WTC11 (cell line): ENCODE data around the gene THUMPD3.

Source experiments
- CBFB ChIP-seq: sonication (generic); formaldehyde crosslinking; IDR thresholded peaks from 2 replicates; pipeline ENCODE4 v1.8.1; 2022; ENCODE audit warnings: mild to moderate bottlenecking, low read depth, missing genetic modification reagents
- CREM ChIP-seq: sonication (generic); formaldehyde crosslinking; IDR thresholded peaks from 2 replicates; pipeline ENCODE4 v1.8.1; 2022; ENCODE audit warnings: mild to moderate bottlenecking, missing genetic modification reagents, moderate library complexity
- CTCF ChIP-seq: fragments of 200-600 bp; IDR thresholded peaks from 2 replicates; pipeline ENCODE4 v1.8.0; 2022; ENCODE audit warnings: antibody characterized with exemption
- MXD4 ChIP-seq: fragments of 250-450 bp; sonication (Bioruptor Pico); IDR thresholded peaks from 2 replicates; pipeline ENCODE4 v1.8.0; 2021; ENCODE audit warnings: mild to moderate bottlenecking, moderate library complexity, borderline replicate concordance
- RORB ChIP-seq: fragments of 250-450 bp; sonication (Bioruptor Pico); IDR thresholded peaks from 2 replicates; pipeline ENCODE4 v1.9.0; 2021; ENCODE audit warnings: mild to moderate bottlenecking
- ZNF138 ChIP-seq: sonication (generic); formaldehyde crosslinking; conservative IDR thresholded peaks from 2 replicates; pipeline ENCODE4 v1.8.1; 2022; ENCODE audit warnings: mild to moderate bottlenecking, moderate library complexity, missing genetic modification reagents

- TF ChIP-seq ZNF138 (no peak), CTCF (no peak), MXD4 (CRISPR knock-in tag) (no peak), CBFB (no peak), RORB (CRISPR knock-in tag) (no peak), CREM (CRISPR knock-in tag) (no peak)
Measured at GRCh38 chr3:9384141-9384828, 21.4 kb downstream of the THUMPD3 start.
